Measurements from ENCODE around the gene SHB.

SHB gene

GRCh38 chr9:37918665-37919170 lies 150.3 kb downstream of the SHB start:
- POLR2A ChIA-PET = no interaction called here
- TF ChIP-seq LEF1 (IDR thresholded peaks at IDR 0.05; ENCODE audit: borderline replicate concordance) (no peak), ARNT (IDR thresholded peaks at IDR 0.05) (no peak), HDGF (IDR thresholded peaks at IDR 0.05; ENCODE audit: borderline replicate concordance) (no peak), PKNOX1 (IDR thresholded peaks at IDR 0.05) (no peak), NFRKB (IDR thresholded peaks at IDR 0.05) (no peak), BHLHE40 (IDR thresholded peaks at IDR 0.05; ENCODE audit: borderline replicate concordance) (no peak), L3MBTL2 (conservative IDR thresholded peaks at IDR 0.05) (no peak), FOXA1 (IDR thresholded peaks at IDR 0.05) (no peak), FOXM1 (IDR thresholded peaks at IDR 0.05; ENCODE audit: borderline replicate concordance) (no peak), FOXK2 (IDR thresholded peaks at IDR 0.05) (no peak), SP1 (IDR thresholded peaks at IDR 0.05) (no peak), ZNF384 (IDR thresholded peaks at IDR 0.05) (no peak), CTBP1 (IDR thresholded peaks at IDR 0.05; ENCODE audit: borderline replicate concordance) (no peak), SUZ12 (IDR thresholded peaks at IDR 0.05) (no peak), TARDBP (IDR thresholded peaks at IDR 0.05) (no peak), ELF4 (IDR thresholded peaks at IDR 0.05) (no peak)
- no peak for DNase-seq (ENCODE audit: extremely low spot score)
- CTCF ChIA-PET = no interaction called here

DNA sequence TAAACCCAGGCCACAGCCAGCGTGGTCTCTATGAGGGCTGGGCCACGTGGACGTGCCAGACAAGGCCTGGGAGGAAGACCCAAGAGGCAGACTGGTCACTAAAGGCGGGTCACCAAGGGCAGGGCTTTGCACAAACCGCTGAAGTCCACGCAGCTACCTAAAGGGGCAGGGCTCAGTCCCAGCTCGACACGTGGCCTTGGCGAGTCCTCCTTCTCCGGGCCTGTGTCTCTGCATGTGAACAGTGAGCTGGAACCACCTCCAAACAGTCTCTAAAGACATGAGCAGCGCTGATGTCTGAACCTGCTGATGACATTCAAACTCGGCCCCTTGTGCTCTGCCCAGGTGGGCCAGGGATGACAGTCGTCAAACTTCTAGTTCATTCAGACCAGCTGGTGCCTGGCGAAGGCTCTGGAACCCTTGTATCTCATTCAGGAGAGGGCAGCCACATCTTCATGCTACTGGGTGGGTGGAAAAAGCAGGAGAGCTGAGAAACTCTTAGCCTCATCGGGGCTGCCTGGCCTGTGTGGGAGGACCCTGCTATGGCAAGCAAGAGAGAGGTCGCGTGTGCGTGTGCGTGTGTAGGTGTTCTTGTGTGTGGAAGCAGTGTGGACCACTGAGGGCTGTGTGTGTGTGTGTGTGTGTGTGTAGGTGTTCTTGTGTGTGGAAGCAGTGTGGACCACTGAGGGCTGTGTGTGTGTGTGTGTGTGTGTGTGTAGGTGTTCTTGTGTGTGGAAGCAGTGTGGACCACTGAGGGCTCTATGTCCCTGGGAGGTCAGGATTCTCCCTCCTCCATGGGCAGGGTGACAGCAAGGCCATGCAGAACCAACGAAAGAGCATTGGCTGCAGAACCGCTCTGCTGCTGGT lies 151.0 kb downstream of the SHB start:
- ChIA-PET CTCF (no interaction called here), POLR2A (no interaction called here)
- no peak for DNase-seq (ENCODE audit: extremely low spot score)
- TF ChIP-seq FOXK2 (IDR thresholded peaks at IDR 0.05) (no peak), NFRKB (IDR thresholded peaks at IDR 0.05) (no peak), ARNT (IDR thresholded peaks at IDR 0.05) (no peak)

GRCh38 chr9:37917313-37917731 lies 151.7 kb downstream of the SHB start:
- POLR2A ChIA-PET = no interaction called here
- CTCF ChIA-PET = no interaction called here
- no peak for DNase-seq (ENCODE audit: extremely low spot score)
- TF ChIP-seq LEF1 (IDR thresholded peaks at IDR 0.05; ENCODE audit: borderline replicate concordance) (no peak), SUZ12 (IDR thresholded peaks at IDR 0.05) (no peak), L3MBTL2 (conservative IDR thresholded peaks at IDR 0.05) (no peak), ELF4 (IDR thresholded peaks at IDR 0.05) (no peak), PKNOX1 (IDR thresholded peaks at IDR 0.05) (no peak), CTBP1 (IDR thresholded peaks at IDR 0.05; ENCODE audit: borderline replicate concordance) (no peak), FOXM1 (IDR thresholded peaks at IDR 0.05; ENCODE audit: borderline replicate concordance) (no peak)

DNA sequence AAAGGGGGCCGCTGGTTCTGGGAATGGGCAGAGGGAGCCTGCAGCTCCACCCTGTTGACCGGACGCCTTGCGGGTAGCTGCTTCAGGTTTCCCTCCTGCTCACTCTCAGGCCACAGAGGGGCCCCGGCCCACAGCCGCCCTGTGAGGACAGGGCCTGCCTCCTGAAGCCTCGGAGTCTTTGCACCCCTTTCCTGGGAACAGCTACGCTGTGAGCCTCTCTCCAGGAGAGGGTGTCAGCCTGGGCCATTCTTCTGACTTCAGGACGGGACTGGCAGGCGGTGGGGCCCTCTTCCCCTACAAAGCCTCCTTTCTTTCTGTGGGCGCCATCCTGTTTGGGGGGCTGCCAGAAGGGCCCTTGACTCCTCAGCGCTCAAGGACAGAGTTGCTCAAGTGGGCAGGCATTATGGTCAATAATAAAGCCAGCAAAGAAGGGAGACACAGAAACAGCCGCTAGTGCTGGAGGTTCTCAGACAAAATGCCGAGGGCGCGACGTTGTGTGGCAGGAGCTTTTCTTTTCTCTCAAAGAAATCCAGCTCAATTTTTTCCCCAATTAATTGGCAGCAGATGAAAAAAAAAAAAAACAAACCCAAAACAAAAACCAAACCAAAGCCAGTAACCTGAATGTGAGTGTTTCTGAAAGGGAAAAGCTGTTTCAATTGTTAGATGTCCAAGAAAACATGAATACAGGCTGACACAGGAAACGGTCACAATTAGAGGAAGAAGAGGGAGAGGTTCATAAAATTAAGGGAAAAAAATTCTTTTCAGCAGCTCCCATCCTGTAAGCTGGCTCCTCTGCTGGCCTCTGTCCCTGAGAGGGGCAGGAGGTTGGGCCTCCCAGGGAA lies 152.3 kb downstream of the SHB start:
- CTCF ChIA-PET = no interaction called here
- no peak for DNase-seq (ENCODE audit: extremely low spot score)
- POLR2A ChIA-PET = no interaction called here
- TF ChIP-seq L3MBTL2 (conservative IDR thresholded peaks at IDR 0.05) (no peak), FOXM1 (IDR thresholded peaks at IDR 0.05; ENCODE audit: borderline replicate concordance) (no peak), LEF1 (IDR thresholded peaks at IDR 0.05; ENCODE audit: borderline replicate concordance) (no peak), ZNF384 (IDR thresholded peaks at IDR 0.05) (no peak)

- ChIA-PET CTCF (no interaction called here), POLR2A (no interaction called here)
- no peak for DNase-seq (ENCODE audit: extremely low spot score)
- TF ChIP-seq LEF1 (IDR thresholded peaks at IDR 0.05; ENCODE audit: borderline replicate concordance) = no peak
- no peak for TF ChIP-seq SP1 (IDR thresholded peaks at IDR 0.05)
- TF ChIP-seq CTBP1 (IDR thresholded peaks at IDR 0.05; ENCODE audit: borderline replicate concordance) = no peak
- no peak for TF ChIP-seq BHLHE40 (IDR thresholded peaks at IDR 0.05; ENCODE audit: borderline replicate concordance)
- TF ChIP-seq NFRKB (IDR thresholded peaks at IDR 0.05) = no peak
- TF ChIP-seq FOXA1 (IDR thresholded peaks at IDR 0.05) = no peak
- TF ChIP-seq PKNOX1 (IDR thresholded peaks at IDR 0.05) = no peak
- TF ChIP-seq SUZ12 (IDR thresholded peaks at IDR 0.05) = no peak
- no peak for TF ChIP-seq ZNF384 (IDR thresholded peaks at IDR 0.05)
- TF ChIP-seq HDGF (IDR thresholded peaks at IDR 0.05; ENCODE audit: borderline replicate concordance) = no peak
- TF ChIP-seq ARNT (IDR thresholded peaks at IDR 0.05) = no peak
- TF ChIP-seq FOXK2 (IDR thresholded peaks at IDR 0.05) = no peak
- TF ChIP-seq FOXM1 (IDR thresholded peaks at IDR 0.05; ENCODE audit: borderline replicate concordance) = no peak
- no peak for TF ChIP-seq TARDBP (IDR thresholded peaks at IDR 0.05)
- TF ChIP-seq ELF4 (IDR thresholded peaks at IDR 0.05) = no peak
- no peak for TF ChIP-seq L3MBTL2 (conservative IDR thresholded peaks at IDR 0.05)
Measured at GRCh38 chr9:37915911-37916470, 153.0 kb downstream of the SHB start.
